Measurements from ENCODE around the gene RYR2.

Gene RYR2

GRCh38 chr1:237229333-237229732, 187.3 kb downstream of the RYR2 start:
- no peak for TF ChIP-seq CTCF (IDR thresholded peaks at IDR 0.05; ENCODE audit: extremely low read depth, insufficient read depth, missing control alignments)
- in situ Hi-C loops (cut with MboI; ENCODE audit: low pct_unique_long_range_greater_than_20kb, low sequenced_read_pairs, unreplicated experiment) = no loop called here
- DNase-seq (ENCODE audit: low spot score) = no peak

- DNase-seq (ENCODE audit: low spot score) = no peak
- in situ Hi-C loops (cut with MboI; ENCODE audit: low pct_unique_long_range_greater_than_20kb, low sequenced_read_pairs, unreplicated experiment) = no loop called here
- TF ChIP-seq CTCF (IDR thresholded peaks at IDR 0.05; ENCODE audit: extremely low read depth, insufficient read depth, missing control alignments) = no peak
Measured at GRCh38 chr1:237232501-237232900, 190.5 kb downstream of the RYR2 start.

- no peak for TF ChIP-seq CTCF (IDR thresholded peaks at IDR 0.05; ENCODE audit: extremely low read depth, insufficient read depth, missing control alignments)
- no peak for DNase-seq (ENCODE audit: low spot score)
- in situ Hi-C loops (cut with MboI; ENCODE audit: low pct_unique_long_range_greater_than_20kb, low sequenced_read_pairs, unreplicated experiment) = no loop called here
Measured at GRCh38 chr1:237235091-237235490, 193.1 kb downstream of the RYR2 start.

- in situ Hi-C loops (cut with MboI; ENCODE audit: low pct_unique_long_range_greater_than_20kb, low sequenced_read_pairs, unreplicated experiment) = no loop called here
Measured at GRCh38 chr1:237237721-237238120, 195.7 kb downstream of the RYR2 start.

GRCh38 chr1:237239248-237239647, 197.3 kb downstream of the RYR2 start:
- no peak for DNase-seq (ENCODE audit: low spot score)
- no peak for TF ChIP-seq CTCF (IDR thresholded peaks at IDR 0.05; ENCODE audit: extremely low read depth, insufficient read depth, missing control alignments)
- in situ Hi-C loops (cut with MboI; ENCODE audit: low pct_unique_long_range_greater_than_20kb, low sequenced_read_pairs, unreplicated experiment) = no loop called here

More at GRCh38 chr1:237237721-237238120, 195.7 kb downstream of the RYR2 start:
- TF ChIP-seq CTCF (IDR thresholded peaks at IDR 0.05; ENCODE audit: extremely low read depth, insufficient read depth, missing control alignments) = no peak
- no peak for DNase-seq (ENCODE audit: low spot score)

- in situ Hi-C loops (cut with MboI; ENCODE audit: low pct_unique_long_range_greater_than_20kb, low sequenced_read_pairs, unreplicated experiment) = no loop called here
Measured at GRCh38 chr1:237241038-237241437, 199.1 kb downstream of the RYR2 start.

More at GRCh38 chr1:237241038-237241437, 199.1 kb downstream of the RYR2 start:
- no peak for TF ChIP-seq CTCF (IDR thresholded peaks at IDR 0.05; ENCODE audit: extremely low read depth, insufficient read depth, missing control alignments)
- no peak for DNase-seq (ENCODE audit: low spot score)
